AG10803 (cell line): ENCODE results near the gene HOXA3.

Experiments used
- DNase-seq: peaks from one replicate; pipeline ENCODE4 v3.0.0; 2010; ENCODE audit warnings: low read depth
- H3K4me3 ChIP-seq: 2 replicates; pipeline ENCODE4 v1.5.1; 2011; ENCODE audit warnings: mild to moderate bottlenecking, low read length, control low read depth
- TF ChIP-seq, protein P1 (sequence below): conservative IDR thresholded peaks from 2 replicates; pipeline ENCODE4 v1.5.1; 2011; ENCODE audit warnings: mild to moderate bottlenecking, low read length, control low read depth, inconsistent platforms

HOXA3 gene

DNA sequence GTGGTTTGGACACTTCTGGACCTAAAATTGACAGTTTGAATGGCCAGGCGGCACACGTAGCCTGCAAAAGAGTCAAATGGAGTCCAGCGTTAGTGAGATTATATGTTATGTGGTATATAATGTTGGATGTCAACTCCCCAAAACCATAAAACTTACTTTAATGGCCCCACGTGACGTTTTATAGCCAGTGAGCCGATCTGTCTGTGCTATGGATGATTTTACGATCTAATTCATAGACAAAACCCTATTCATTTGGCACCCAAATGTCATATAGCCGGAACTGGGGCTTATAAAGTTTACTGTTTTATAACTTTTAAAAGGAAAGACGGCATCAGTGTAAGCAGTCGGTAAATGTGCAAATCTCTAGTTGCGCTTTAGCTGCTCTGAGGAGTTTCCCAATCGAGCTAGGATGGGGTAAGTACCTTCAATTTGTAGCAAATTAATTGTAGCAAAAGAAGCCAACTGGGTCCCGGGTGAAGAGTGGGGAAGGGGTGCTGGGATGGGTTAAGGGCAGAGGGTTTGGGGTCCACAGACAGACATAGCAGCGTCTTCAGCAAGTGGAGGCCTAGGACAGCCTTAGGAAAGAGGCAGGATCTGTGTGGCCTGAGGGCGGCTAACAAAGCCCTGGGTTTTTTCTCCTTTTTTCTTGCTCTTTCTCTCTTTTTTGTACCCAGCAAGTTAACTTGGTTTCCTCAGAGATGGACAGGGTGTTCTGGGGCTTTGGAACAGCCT, 12.1 kb downstream of the HOXA3 start:
- TF ChIP-seq, protein P1, sequence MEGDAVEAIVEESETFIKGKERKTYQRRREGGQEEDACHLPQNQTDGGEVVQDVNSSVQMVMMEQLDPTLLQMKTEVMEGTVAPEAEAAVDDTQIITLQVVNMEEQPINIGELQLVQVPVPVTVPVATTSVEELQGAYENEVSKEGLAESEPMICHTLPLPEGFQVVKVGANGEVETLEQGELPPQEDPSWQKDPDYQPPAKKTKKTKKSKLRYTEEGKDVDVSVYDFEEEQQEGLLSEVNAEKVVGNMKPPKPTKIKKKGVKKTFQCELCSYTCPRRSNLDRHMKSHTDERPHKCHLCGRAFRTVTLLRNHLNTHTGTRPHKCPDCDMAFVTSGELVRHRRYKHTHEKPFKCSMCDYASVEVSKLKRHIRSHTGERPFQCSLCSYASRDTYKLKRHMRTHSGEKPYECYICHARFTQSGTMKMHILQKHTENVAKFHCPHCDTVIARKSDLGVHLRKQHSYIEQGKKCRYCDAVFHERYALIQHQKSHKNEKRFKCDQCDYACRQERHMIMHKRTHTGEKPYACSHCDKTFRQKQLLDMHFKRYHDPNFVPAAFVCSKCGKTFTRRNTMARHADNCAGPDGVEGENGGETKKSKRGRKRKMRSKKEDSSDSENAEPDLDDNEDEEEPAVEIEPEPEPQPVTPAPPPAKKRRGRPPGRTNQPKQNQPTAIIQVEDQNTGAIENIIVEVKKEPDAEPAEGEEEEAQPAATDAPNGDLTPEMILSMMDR, result no peak
- H3K4me3 ChIP-seq, result no peak overlapping the region
- no peak for DNase-seq

DNA sequence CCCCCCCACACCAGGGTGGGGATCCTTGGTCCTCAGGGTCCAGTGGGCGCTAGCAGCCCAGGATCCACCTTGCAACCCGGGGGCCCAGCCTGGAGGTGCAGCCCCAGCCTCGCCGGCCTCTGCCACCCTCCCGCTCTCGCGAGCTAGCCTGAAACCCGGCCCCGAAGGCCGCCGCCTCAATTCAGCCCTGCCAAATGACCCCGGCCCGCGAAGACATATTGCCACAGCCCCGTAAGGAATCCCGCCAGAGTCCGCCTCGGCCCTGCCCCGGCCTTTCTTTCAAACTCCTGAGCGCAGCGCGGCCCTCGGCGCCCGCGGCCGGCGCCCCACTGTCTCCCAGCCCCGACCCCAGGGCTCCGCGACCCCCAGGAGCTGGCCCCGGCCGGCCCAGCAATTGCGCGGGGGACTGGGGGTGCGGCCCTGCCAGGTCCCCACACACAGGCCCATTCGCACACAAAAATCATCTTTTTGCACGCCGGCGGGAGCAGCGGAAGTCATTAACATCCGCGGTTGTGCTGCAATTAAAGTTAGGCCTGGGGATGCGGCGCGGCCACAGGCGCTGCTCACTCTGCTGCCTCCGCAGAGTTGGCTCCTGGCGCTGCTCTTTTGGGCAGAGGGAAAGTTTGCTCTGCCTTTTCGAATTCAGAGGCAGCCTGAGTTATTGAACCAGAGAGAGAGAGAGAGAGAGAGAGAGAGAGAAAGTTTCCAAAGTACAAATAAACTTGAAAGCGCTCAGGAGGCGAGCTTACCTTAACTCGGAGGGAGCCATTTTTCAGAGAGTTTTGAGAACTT, 12.9 kb downstream of the HOXA3 start:
- DNase-seq, result no peak
- TF ChIP-seq, protein P1, result no peak
- no peak overlapping the region for H3K4me3 ChIP-seq

DNA sequence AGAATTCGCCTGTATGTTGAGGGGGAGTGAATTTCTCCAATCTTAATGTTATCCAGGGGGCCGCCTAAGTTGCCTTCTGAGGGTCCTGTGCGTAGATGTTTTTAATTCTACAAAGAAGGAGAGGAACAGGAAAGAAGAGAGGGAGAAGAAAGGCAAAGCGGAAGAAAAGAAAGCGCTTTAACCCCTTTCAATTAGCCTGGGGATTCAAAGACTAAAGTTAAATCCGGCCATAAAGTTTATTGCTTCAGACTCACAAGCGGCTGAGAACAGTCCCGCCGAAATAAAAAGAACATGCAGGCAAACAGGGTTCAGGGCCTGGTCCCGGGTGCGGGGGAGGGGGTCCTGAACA, 13.4 kb downstream of the HOXA3 start:
- H3K4me3 ChIP-seq, result no peak overlapping the region
- DNase-seq, result no peak
- TF ChIP-seq, protein P1, result no peak

DNA sequence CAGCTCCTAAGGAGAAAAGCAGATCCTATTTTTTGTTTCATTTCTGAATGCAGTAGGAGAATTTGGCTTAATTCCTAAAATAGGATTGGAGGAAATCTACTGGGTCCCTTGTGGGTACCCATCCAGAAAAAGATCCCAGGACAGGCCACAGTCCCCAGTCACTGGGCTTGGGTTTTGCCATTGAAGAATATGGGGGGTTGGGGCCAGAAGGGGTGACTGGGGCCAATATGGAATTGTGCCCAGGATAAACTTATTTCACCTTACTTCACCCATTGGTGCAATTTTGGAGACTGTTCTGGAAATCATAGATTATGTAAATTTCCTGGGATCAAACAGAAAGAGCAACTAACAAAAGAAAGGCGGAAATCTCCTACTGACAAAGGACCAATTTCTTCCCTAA, 13.9 kb downstream of the HOXA3 start:
- no peak for DNase-seq
- H3K4me3 ChIP-seq, result no peak overlapping the region
- TF ChIP-seq, protein P1, result no peak

DNA sequence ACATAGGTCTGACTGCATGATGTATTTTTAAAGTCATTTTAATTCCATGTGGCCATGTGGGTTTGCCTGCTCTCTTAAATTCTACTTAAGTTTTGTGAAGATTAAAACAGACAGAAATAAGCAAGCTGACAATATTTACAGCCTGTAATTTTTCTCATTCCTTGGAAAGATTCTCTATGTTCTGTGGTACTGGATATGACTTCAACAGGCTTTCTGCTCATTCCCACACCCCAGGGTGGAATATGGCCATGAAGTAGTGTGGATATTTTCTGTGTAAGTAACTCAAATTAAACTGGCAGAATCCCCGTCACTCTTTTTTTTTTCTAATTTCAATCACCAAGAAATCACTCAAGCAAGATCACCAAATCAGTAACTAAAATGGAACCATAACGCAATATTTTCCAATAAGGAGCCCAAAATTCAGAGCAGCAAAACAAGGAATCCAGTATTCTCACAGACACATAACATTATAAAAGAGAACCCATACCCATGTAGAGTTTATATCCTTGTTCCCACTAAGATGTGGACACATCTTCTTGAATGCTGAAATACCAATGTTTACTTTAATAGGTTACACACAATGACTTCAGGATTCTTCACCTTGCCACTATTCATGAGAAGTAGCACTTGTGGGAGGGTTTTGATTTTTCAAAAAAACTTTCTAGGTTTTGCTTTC, 14.6 kb downstream of the HOXA3 start:
- TF ChIP-seq, protein P1, result no peak
- no peak overlapping the region for H3K4me3 ChIP-seq

DNA sequence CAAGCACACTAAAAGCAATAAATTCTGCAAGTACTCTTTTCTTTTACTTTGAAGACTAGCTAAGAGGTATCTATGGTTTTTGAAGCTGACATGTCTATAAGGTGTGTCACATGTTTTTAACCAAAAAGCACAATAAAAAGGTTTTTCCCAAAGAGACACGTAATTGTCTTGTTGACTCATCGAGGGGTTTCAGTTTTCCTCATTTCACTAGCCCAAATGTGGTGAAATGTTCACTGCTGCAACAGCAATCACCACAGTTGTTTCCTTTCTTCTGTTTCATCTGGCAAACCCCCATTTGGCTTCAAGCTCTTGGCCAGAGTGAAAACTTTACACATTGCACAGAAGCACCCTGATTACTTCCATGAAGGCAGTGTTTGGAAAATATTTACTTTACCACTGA, 18.0 kb downstream of the HOXA3 start:
- peak; percentile 96 for DNase-seq
- TF ChIP-seq, protein P1, result no peak
- no peak overlapping the region for H3K4me3 ChIP-seq

More for the DNA sequence above, 14.6 kb downstream of the HOXA3 start:
- DNase-seq, result no peak
